B cell (primary cell): Measurements from ENCODE around the gene TBC1D22A. TPM values are rescaled to one million over a fixed set of nuclear protein-coding genes. Genes with fewer than 3 reads are reported as not detected.

Experiments used
- ATAC-seq: fragments of 200-7000 bp; cut with Tn5 transposase; one replicate; pipeline ENCODE4 v1.10.0; 2021; ENCODE audit warnings: low read depth, mild to moderate bottlenecking, moderate number of reproducible peaks, moderate library complexity
- CTCF ChIA-PET: fragments of 350-600 bp; sonication (Branson Sonifier 250); formaldehyde crosslinking; loops from one replicate; lab custom pipeline; 2021; ENCODE audit warnings: antibody characterized with exemption, inconsistent platforms; lab: Charles Lee
- POLR2A ChIA-PET: fragments of 350-600 bp; sonication (Branson Sonifier 250); formaldehyde crosslinking; loops from one replicate; lab custom pipeline; 2021; ENCODE audit warnings: antibody characterized with exemption; lab: Charles Lee
- DNase-seq: peaks from one replicate; pipeline ENCODE4 v3.0.0; 2013
- H2AFZ ChIP-seq: 2 replicates; pipeline ENCODE4 v1.6.1; 2012; ENCODE audit warnings: mild to moderate bottlenecking, low read depth, low read length; ENCODE audit not compliant: insufficient read depth, poor library complexity, severe bottlenecking
- H3K27ac ChIP-seq, 2 donors: 1 replicate in 1 of 2; 2 replicates in 1 of 2; pipeline ENCODE4 v1.5.1; 2012 to 2013; ENCODE audit warnings: low read length in 2 of 2, mild to moderate bottlenecking in 2 of 2, moderate library complexity in 1 of 2
- H3K27me3 ChIP-seq, 4 experiments: fragments of 200-600 bp in 1 of 4; sonication (generic) in 1 of 4; replicated peaks in 1 of 4; 1 replicate in 2 of 4; 2 replicates in 2 of 4; pipeline versions ENCODE4 v1.6.1 to v1.7.0; 2013 to 2016; ENCODE audit warnings: low read length in 3 of 4, mild to moderate bottlenecking in 2 of 4, mixed read lengths in 1 of 4, moderate library complexity in 1 of 4; ENCODE audit not compliant: insufficient read depth in 4 of 4, control insufficient read depth in 3 of 4; ENCODE audit errors: control extremely low read depth in 1 of 4
- H3K36me3 ChIP-seq, 2 experiments: replicated peaks in 1 of 2; 1 replicate in 1 of 2; 2 replicates in 1 of 2; pipeline versions ENCODE4 v1.6.1 to v1.7.1; 2013; ENCODE audit warnings: low read length in 1 of 2; ENCODE audit not compliant: insufficient read depth in 2 of 2, control insufficient read depth in 1 of 2; ENCODE audit errors: control extremely low read depth in 1 of 2, extremely low read depth in 1 of 2
- H3K4me1 ChIP-seq, 2 donors: fragments of 200-600 bp in 1 of 2; sonication (generic) in 1 of 2; 1 replicate in 1 of 2; 2 replicates in 1 of 2; pipeline versions ENCODE4 v1.5.1 to v1.6.1; 2013 to 2017; ENCODE audit warnings: low read length in 2 of 2; ENCODE audit not compliant: control insufficient read depth in 2 of 2, insufficient read depth in 2 of 2
- H3K4me2 ChIP-seq: replicated peaks from 2 replicates; pipeline ENCODE3; 2012; ENCODE audit warnings: mild to moderate bottlenecking, low read depth, low read length; ENCODE audit not compliant: poor library complexity, severe bottlenecking
- H3K4me3 ChIP-seq, 5 experiments: fragments of 200-600 bp in 1 of 5; sonication (generic) in 1 of 5; 1 replicate in 3 of 5; 2 replicates in 2 of 5; pipeline versions ENCODE4 v1.5.1 to v1.7.0; 2011 to 2016; ENCODE audit warnings: low read length in 4 of 5, mild to moderate bottlenecking in 4 of 5, low read depth in 2 of 5, control low read depth in 1 of 5, moderate library complexity in 1 of 5; ENCODE audit not compliant: insufficient read depth in 1 of 5; ENCODE audit errors: control extremely low read depth in 1 of 5, extremely low read depth in 1 of 5
- H3K79me2 ChIP-seq: fragments of 200-600 bp; sonication (generic); one replicate; pipeline ENCODE4 v1.6.0; 2016; ENCODE audit warnings: low read length; ENCODE audit not compliant: control insufficient read depth, insufficient read depth
- H3K9ac ChIP-seq: fragments of 200-600 bp; sonication (generic); 2 replicates; pipeline ENCODE4 v1.6.1; 2017; ENCODE audit warnings: mild to moderate bottlenecking, low read length, moderate library complexity
- H3K9me3 ChIP-seq, 3 donors: one replicate each; pipeline versions ENCODE4 v1.6.1 to v1.7.1; 2013; ENCODE audit warnings: low read length in 2 of 3; ENCODE audit not compliant: control insufficient read depth in 2 of 3, insufficient read depth in 1 of 3; ENCODE audit errors: control extremely low read depth in 1 of 3
- H4K20me1 ChIP-seq: 2 replicates; pipeline ENCODE4 v1.6.0; 2012; ENCODE audit warnings: mild to moderate bottlenecking, low read length; ENCODE audit not compliant: insufficient read depth, control insufficient read depth, poor library complexity, severe bottlenecking
- H3K27ac Mint-ChIP-seq: one replicate; pipeline ENCODE4 v1.8.0; 2021; ENCODE audit warnings: mixed read lengths
- H3K27me3 Mint-ChIP-seq: one replicate; pipeline ENCODE4 v1.8.0; 2021; ENCODE audit warnings: mixed read lengths
- H3K4me1 Mint-ChIP-seq: one replicate; pipeline ENCODE4 v1.8.0; 2021; ENCODE audit warnings: mixed read lengths
- H3K4me3 Mint-ChIP-seq: one replicate; pipeline ENCODE4 v1.8.0; 2021; ENCODE audit warnings: mixed read lengths
- H3K9me3 Mint-ChIP-seq: one replicate; pipeline ENCODE4 v1.8.0; 2022; ENCODE audit warnings: mixed read lengths; ENCODE audit not compliant: insufficient read depth
- CTCF ChIP-seq: fragments of 200-600 bp; IDR thresholded peaks from one replicate; pipeline ENCODE4 v1.8.0; 2022; ENCODE audit warnings: antibody characterized with exemption, mild to moderate bottlenecking
- EZH2 ChIP-seq: IDR thresholded peaks from 2 replicates; pipeline ENCODE4 v1.6.1; 2012; ENCODE audit warnings: borderline replicate concordance, low read depth, mild to moderate bottlenecking, moderate library complexity, low read length; ENCODE audit not compliant: insufficient read depth, poor library complexity, severe bottlenecking
- WGBS: methylation state at CpG from one replicate; pipeline ENCODE4 v1.1.5; 2013; ENCODE audit warnings: missing lambda C conversion rate; ENCODE audit not compliant: insufficient coverage; 5-methylcytosine and 5-hydroxymethylcytosine counted together
- intact Hi-C: fragments of 100-400 bp; cut with micrococcal nuclease; formaldehyde crosslinking; loops from one replicate; pipeline ENCODE4 v1.10.0; 2022
- polyA plus RNA-seq: library from polyadenylated mRNA; depleted of rRNA; stranded (reverse); fragments of >200 nt; gene quantifications from 2 replicates; pipeline ENCODE4 v1.2.3, GENCODE V29; 2012
- total RNA-seq, 2 donors: library from RNA; stranded (reverse); fragments of 120-200 nt in 1 of 2; gene quantifications; 1 replicate in 1 of 2; 2 replicates in 1 of 2; pipeline versions ENCODE4 v1.2.3 to v1.2.4, GENCODE V29; 2013 to 2022

TBC1D22A gene
- total and polyA plus RNA-seq, 2 donors (not counting 1 experiment from before 2014, with no cell fraction given), result 73.8 to 128 TPM

- no peak overlapping the region for H3K27ac ChIP-seq
- H3K27ac Mint-ChIP-seq, result no peak overlapping the region
These were observed 433.2 kb downstream of the TBC1D22A start for GRCh38 chr22:47195484-47196165.

More at GRCh38 chr22:47195484-47196165, 433.2 kb downstream of the TBC1D22A start:
- Histone ChIP-seq H3K4me3 (no peak overlapping the region), H3K9me3 (peaks cover 0 to 9% (median 0%) of the 10 kb centered on the region in 3 donors), H3K4me1 (no peaks in the 10 kb centered on the region), H3K4me2 (no peak overlapping the region), H3K36me3 (no peaks in the 10 kb centered on the region), H3K27me3 (no peaks in the 10 kb centered on the region), H3K79me2 (no peaks in the 10 kb centered on the region), H2AFZ (no peak overlapping the region), H3K9ac (no peak overlapping the region), H4K20me1 (no peaks in the 10 kb centered on the region)
- CTCF ChIA-PET, result no interaction called here
- TF ChIP-seq EZH2, result no peak
- TF ChIP-seq CTCF, result no peak
- Mint-ChIP-seq H3K27me3 (no peaks in the 10 kb centered on the region), H3K4me3 (no peak overlapping the region), H3K9me3 (no peaks in the 10 kb centered on the region), H3K4me1 (no peaks in the 10 kb centered on the region)
- WGBS, result 95% methylated on average over 10 of the region's 15 CpGs
- DNase-seq (no peak), ATAC-seq (no peak)
- intact Hi-C loops, result no loop called here
- POLR2A ChIA-PET, result no interaction called here
